Gastrocnemius medialis (tissue), 4 donors: Measurements from ENCODE around the gene MACROD1. TPM values are rescaled to one million over a fixed set of nuclear protein-coding genes. Genes with fewer than 3 reads are reported as not detected.
"Not testable (repeated sequence)": the region's sequence is repeated elsewhere in the genome, so short reads cannot be mapped to it uniquely, and the experiment has no call there.

ENCODE experiments used
- ATAC-seq, 2 donors: fragments of 150-250 bp; one replicate each; pipeline ENCODE4 v1.9.1; 2016
- DNase-seq, 2 donors: peaks; one replicate each; pipeline ENCODE4 v3.0.0-alpha.2; 2019
- H3K27ac ChIP-seq, 4 donors: fragments of 200-600 bp; sonication (generic); 1 replicate in 1 of 4; 2 replicates in 3 of 4; pipeline ENCODE4 v1.5.1; 2016 to 2018; ENCODE audit warnings: mild to moderate bottlenecking in 2 of 4, moderate library complexity in 1 of 4
- H3K27me3 ChIP-seq, 3 donors: fragments of 200-600 bp; sonication (generic) in 2 of 3; 1 replicate in 1 of 3; 2 replicates in 2 of 3; pipeline versions ENCODE4 v1.5.1 to v1.6.0; 2016 to 2019; ENCODE audit warnings: mild to moderate bottlenecking in 1 of 3, moderate library complexity in 1 of 3
- H3K36me3 ChIP-seq, 2 donors: fragments of 200-600 bp; sonication (generic) in 1 of 2; one replicate each; pipeline ENCODE4 v1.5.1; 2017 to 2018
- H3K4me1 ChIP-seq, 2 donors: fragments of 200-600 bp; sonication (generic) in 1 of 2; one replicate each; pipeline ENCODE4 v1.5.1; 2016 to 2017; ENCODE audit warnings: mild to moderate bottlenecking in 2 of 2
- H3K4me3 ChIP-seq, 4 donors: fragments of 200-600 bp; sonication (generic) in 3 of 4; 1 replicate in 1 of 4; 2 replicates in 3 of 4; pipeline ENCODE4 v1.5.1; 2016 to 2019; ENCODE audit warnings: mild to moderate bottlenecking in 2 of 4
- H3K9me3 ChIP-seq, 3 donors: fragments of 200-600 bp; sonication (generic) in 2 of 3; 1 replicate in 1 of 3; 2 replicates in 2 of 3; pipeline ENCODE4 v1.5.1; 2016 to 2019
- CTCF ChIP-seq, 5 experiments: fragments of 450-650 bp in 3 of 5; fragments of 200-600 bp in 2 of 5; sonication (generic) in 2 of 5; IDR thresholded peaks in 4 of 5; conservative IDR thresholded peaks in 1 of 5; 1 replicate in 4 of 5; 2 replicates in 1 of 5; pipeline ENCODE4 v1.5.1; 2016 to 2019; ENCODE audit warnings: antibody characterized with exemption in 5 of 5, mild to moderate bottlenecking in 3 of 5, moderate library complexity in 3 of 5
- POLR2A ChIP-seq, 2 donors: fragments of 450-650 bp; IDR thresholded peaks; one replicate each; pipeline ENCODE4 v1.6.1; 2017; ENCODE audit warnings: antibody characterized with exemption in 2 of 2, mild to moderate bottlenecking in 2 of 2, moderate library complexity in 2 of 2
- in situ Hi-C, 4 donors: fragments of 200-750 bp; cut with MboI; loops; one replicate each; pipeline versions ENCODE4 v1.15.0 to v1.8.0; 2017; ENCODE audit warnings: low sequenced_read_pairs in 4 of 4
- intact Hi-C: fragments of 100-400 bp; cut with DNase I; formaldehyde crosslinking; loops from one replicate; pipeline ENCODE4 v1.15.1; 2023; ENCODE audit warnings: low total_unique reads
- total RNA-seq, 4 donors: library from RNA; depleted of rRNA; stranded (reverse); fragments of >200 nt; gene quantifications; one replicate each; pipeline versions ENCODE4 v1.1.0 to v1.2.3, GENCODE V29; 2016

MACROD1 gene
- total RNA-seq, 4 donors from 2014 or later, result 162 to 308 (median 205) TPM

DNA sequence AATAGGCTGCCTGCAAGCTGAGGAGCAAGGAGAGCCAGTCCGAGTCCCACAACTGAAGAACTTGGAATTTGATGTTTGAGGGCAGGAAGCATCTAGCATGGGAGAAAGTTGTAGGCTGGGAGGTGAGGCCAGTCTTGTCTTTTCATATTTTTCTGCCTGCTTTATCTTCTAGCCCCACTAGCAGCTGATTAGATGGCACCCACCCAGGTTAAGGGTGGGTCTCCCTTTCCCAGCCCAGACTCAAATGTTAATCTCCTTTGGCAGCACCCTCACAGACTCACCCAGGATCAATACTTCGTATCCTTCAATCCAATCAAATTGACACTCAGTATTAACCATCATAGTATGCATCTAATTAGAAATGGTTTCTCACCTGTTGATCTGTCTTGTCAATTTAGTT is 196.5 kb downstream of the MACROD1 start:
- Histone ChIP-seq H3K27ac (no peak overlapping the region), H3K36me3 (no peaks in the 10 kb centered on the region), H3K27me3 (no peaks in the 10 kb centered on the region), H3K4me3 (no peak overlapping the region), H3K9me3 (no peaks in the 10 kb centered on the region), H3K4me1 (peaks cover 0 to 3% of the 10 kb centered on the region in 2 donors)
- TF ChIP-seq CTCF (IDR thresholded peaks at IDR 0.05 in 4 of 5, conservative IDR thresholded peaks at IDR 0.05 in 1 of 5) (no peak), POLR2A (IDR thresholded peaks at IDR 0.05) (no peak)
- in situ Hi-C loops, result no loop called here
- intact Hi-C loops, result no loop called here
- no peak for ATAC-seq
- no peak for DNase-seq

GRCh38 chr11:63966444-63966843 is 199.5 kb downstream of the MACROD1 start:
- in situ Hi-C loops, result no loop called here

GRCh38 chr11:63963895-63964294 is 202.0 kb downstream of the MACROD1 start:
- intact Hi-C loops, H3K4me3 ChIP-seq, H3K27ac ChIP-seq, H3K36me3 ChIP-seq, DNase-seq, H3K27me3 ChIP-seq, ATAC-seq, H3K9me3 ChIP-seq, H3K4me1 ChIP-seq, in situ Hi-C loops: not testable (repeated sequence)

More at GRCh38 chr11:63966444-63966843, 199.5 kb downstream of the MACROD1 start:
- Histone ChIP-seq H3K4me1 (no peaks in the 10 kb centered on the region), H3K9me3 (no peaks in the 10 kb centered on the region), H3K27ac (no peak overlapping the region), H3K36me3 (no peaks in the 10 kb centered on the region), H3K27me3 (no peaks in the 10 kb centered on the region), H3K4me3 (no peak overlapping the region)
- TF ChIP-seq CTCF (IDR thresholded peaks at IDR 0.05 in 4 of 5, conservative IDR thresholded peaks at IDR 0.05 in 1 of 5) (no peak), POLR2A (IDR thresholded peaks at IDR 0.05) (no peak)
- DNase-seq (no peak), ATAC-seq (no peak)
- intact Hi-C loops, result no loop called here

DNA sequence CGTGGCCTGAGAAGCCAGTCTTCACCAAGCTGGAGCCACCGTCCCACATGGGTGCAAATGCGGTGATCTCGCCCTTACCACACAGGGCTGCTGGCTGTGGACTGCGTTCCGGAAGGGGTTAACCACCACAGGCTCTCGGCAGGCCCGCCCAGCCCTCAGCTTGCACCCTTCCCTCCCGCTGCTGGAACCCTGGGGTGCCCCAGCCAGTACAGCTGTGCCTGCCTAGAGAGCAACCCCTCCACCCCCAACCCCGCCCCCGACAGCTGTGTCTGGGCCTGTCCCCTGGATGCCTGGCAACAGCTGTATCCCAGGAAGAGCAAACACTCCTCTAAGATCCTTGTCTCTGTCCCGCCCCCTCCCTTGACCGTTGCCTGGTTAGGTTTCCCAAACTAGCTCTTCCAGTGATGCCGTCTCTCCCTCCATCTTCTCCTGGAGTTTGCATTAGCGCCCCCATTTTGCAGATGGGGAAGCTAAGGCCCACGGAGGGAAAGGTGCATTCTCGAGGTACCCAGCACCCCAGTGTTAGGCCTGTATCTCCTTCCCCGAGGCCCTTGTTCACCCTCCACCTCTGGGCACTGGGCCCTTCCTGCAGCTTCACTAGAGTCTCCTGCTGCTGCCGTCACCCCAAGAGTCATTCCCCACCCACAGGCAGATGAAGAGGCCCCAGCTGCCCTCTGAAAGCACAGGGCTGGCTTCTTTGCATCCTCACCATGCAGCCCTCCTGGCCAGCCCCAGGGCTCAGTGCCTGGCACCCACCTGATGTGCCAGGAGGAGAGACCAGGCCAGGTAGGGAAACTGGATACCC is 204.1 kb downstream of the MACROD1 start:
- Histone ChIP-seq H3K9me3 (no peaks in the 10 kb centered on the region), H3K27ac (no peak overlapping the region), H3K4me1 (no peaks in the 10 kb centered on the region), H3K4me3 (no peak overlapping the region), H3K27me3 (no peaks in the 10 kb centered on the region), H3K36me3 (no peaks in the 10 kb centered on the region)
- DNase-seq (no peak), ATAC-seq (no peak)
- intact Hi-C loops (no loop called here), in situ Hi-C loops (no loop called here)
- TF ChIP-seq POLR2A (IDR thresholded peaks at IDR 0.05) (no peak), CTCF (IDR thresholded peaks at IDR 0.05 in 4 of 5, conservative IDR thresholded peaks at IDR 0.05 in 1 of 5) (no peak)

- intact Hi-C loops (no loop called here), in situ Hi-C loops (no loop called here)
- Histone ChIP-seq H3K9me3 (no peaks in the 10 kb centered on the region), H3K27ac (no peak overlapping the region), H3K4me1 (no peaks in the 10 kb centered on the region), H3K36me3 (peaks cover 0 to 33% of the 10 kb centered on the region in 2 donors), H3K27me3 (no peaks in the 10 kb centered on the region), H3K4me3 (no peak overlapping the region)
- no peak for ATAC-seq
- DNase-seq, result no peak
- TF ChIP-seq CTCF (IDR thresholded peaks at IDR 0.05 in 4 of 5, conservative IDR thresholded peaks at IDR 0.05 in 1 of 5) (no peak), POLR2A (IDR thresholded peaks at IDR 0.05) (no peak)
Observed at GRCh38 chr11:63958008-63958407, 207.9 kb downstream of the MACROD1 start.
